ENCODE results near the gene EFHC1. TPM values are rescaled to one million over a fixed set of nuclear protein-coding genes. Genes with fewer than 3 reads are reported as not detected.

The EFHC1 gene
- total RNA-seq, 2 donors from 2014 or later: 3.4 to 4.1 TPM

GRCh38 chr6:52566201-52566600 lies 146.1 kb downstream of the EFHC1 start:
- Histone ChIP-seq H3K4me1 (peaks cover 0 to 92% of the 10 kb centered on the region in 2 donors), H3K27me3 (no peaks in the 10 kb centered on the region), H3K9me3 (no peaks in the 10 kb centered on the region), H3K4me3 (no peak overlapping the region), H3K36me3 (no peaks in the 10 kb centered on the region), H3K27ac (peak overlapping the region; percentile 50 to 78)
- TF ChIP-seq CTCF (IDR thresholded peaks at IDR 0.05): no peak
- no peak for DNase-seq (ENCODE audit: low spot score)

- peaks cover 0 to 99% of the 10 kb centered on the region in 2 donors for H3K4me1 ChIP-seq
- peak overlapping the region; percentile 50 to 78 for H3K27ac ChIP-seq
- peak; percentile 80 for DNase-seq (ENCODE audit: low spot score)
- H3K27me3 ChIP-seq: no peaks in the 10 kb centered on the region
- H3K9me3 ChIP-seq: no peaks in the 10 kb centered on the region
- no peak for TF ChIP-seq CTCF (IDR thresholded peaks at IDR 0.05)
- H3K4me3 ChIP-seq: no peak overlapping the region
- no peaks in the 10 kb centered on the region for H3K36me3 ChIP-seq
Observed at GRCh38 chr6:52566853-52567279, 146.7 kb downstream of the EFHC1 start.

GRCh38 chr6:52568320-52568719 lies 148.2 kb downstream of the EFHC1 start:
- no peak for DNase-seq (ENCODE audit: low spot score)
- Histone ChIP-seq H3K27ac (peak overlapping the region; percentile 70 to 78), H3K27me3 (no peaks in the 10 kb centered on the region), H3K36me3 (no peaks in the 10 kb centered on the region), H3K4me1 (peaks cover 0 to 98% of the 10 kb centered on the region in 2 donors), H3K4me3 (no peak overlapping the region), H3K9me3 (no peaks in the 10 kb centered on the region)
- no peak for TF ChIP-seq CTCF (IDR thresholded peaks at IDR 0.05)

GRCh38 chr6:52570291-52570700 lies 150.2 kb downstream of the EFHC1 start:
- no peaks in the 10 kb centered on the region for H3K27me3 ChIP-seq
- H3K36me3 ChIP-seq: no peaks in the 10 kb centered on the region
- DNase-seq (ENCODE audit: low spot score): no peak
- H3K27ac ChIP-seq: peak overlapping the region; percentile 70 to 78
- TF ChIP-seq CTCF (IDR thresholded peaks at IDR 0.05): no peak
- no peaks in the 10 kb centered on the region for H3K9me3 ChIP-seq
- peaks cover 0 to 98% of the 10 kb centered on the region in 2 donors for H3K4me1 ChIP-seq
- H3K4me3 ChIP-seq: no peak overlapping the region

- Histone ChIP-seq H3K27ac (peak overlapping the region; percentile 70 to 78), H3K4me3 (peak overlapping the region in 1 of 2 donors; percentile 2), H3K27me3 (no peaks in the 10 kb centered on the region), H3K36me3 (no peaks in the 10 kb centered on the region), H3K4me1 (peaks cover 0 to 98% of the 10 kb centered on the region in 2 donors), H3K9me3 (no peaks in the 10 kb centered on the region)
- no peak for TF ChIP-seq CTCF (IDR thresholded peaks at IDR 0.05)
- DNase-seq (ENCODE audit: low spot score): no peak
Observed at GRCh38 chr6:52571099-52571755, 151.1 kb downstream of the EFHC1 start.

GRCh38 chr6:52572536-52572935 lies 152.4 kb downstream of the EFHC1 start:
- no peak for DNase-seq (ENCODE audit: low spot score)
- H3K4me1 ChIP-seq: peaks cover 0 to 88% of the 10 kb centered on the region in 2 donors
- H3K27ac ChIP-seq: peak overlapping the region in 1 of 2 donors; percentile 99
- TF ChIP-seq CTCF (IDR thresholded peaks at IDR 0.05): no peak
- H3K36me3 ChIP-seq: no peaks in the 10 kb centered on the region
- H3K4me3 ChIP-seq: no peak overlapping the region
- H3K27me3 ChIP-seq: no peaks in the 10 kb centered on the region
- no peaks in the 10 kb centered on the region for H3K9me3 ChIP-seq

Data from right atrium auricular region (tissue), 2 donors.